Breast epithelium (tissue), 4 donors: ENCODE results near the gene DLG1. TPM values are rescaled to one million over a fixed set of nuclear protein-coding genes. Genes with fewer than 3 reads are reported as not detected.

Experiments used
- DNase-seq, 2 donors: peaks; one replicate each; pipeline ENCODE4 v3.0.0-alpha.2; 2019; ENCODE audit warnings: low spot score in 2 of 2
- H3K27ac ChIP-seq, 2 donors: fragments of 200-600 bp; sonication (generic) in 1 of 2; one replicate each; pipeline ENCODE4 v1.5.1; 2016 to 2019; ENCODE audit warnings: mild to moderate bottlenecking in 1 of 2
- H3K27me3 ChIP-seq, 2 donors: fragments of 200-600 bp; sonication (generic) in 1 of 2; one replicate each; pipeline versions ENCODE4 v1.5.1 to v1.6.0; 2017 to 2019; ENCODE audit warnings: control low read depth in 1 of 2, mild to moderate bottlenecking in 1 of 2
- H3K36me3 ChIP-seq: fragments of 200-600 bp; one replicate; pipeline ENCODE4 v1.5.1; 2019
- H3K4me1 ChIP-seq, 2 donors: fragments of 200-600 bp; sonication (generic); one replicate each; pipeline ENCODE4 v1.5.1; 2016 to 2019; ENCODE audit warnings: control low read depth in 1 of 2
- H3K4me3 ChIP-seq, 3 donors: fragments of 200-600 bp; sonication (generic); 1 replicate in 2 of 3; 2 replicates in 1 of 3; pipeline ENCODE4 v1.5.1; 2016 to 2019; ENCODE audit warnings: mild to moderate bottlenecking in 3 of 3, moderate library complexity in 2 of 3
- H3K9me3 ChIP-seq, 2 donors: fragments of 200-600 bp; sonication (generic) in 1 of 2; one replicate each; pipeline ENCODE4 v1.5.1; 2016 to 2019; ENCODE audit warnings: control low read depth in 1 of 2
- POLR2A ChIP-seq: fragments of 450-650 bp; IDR thresholded peaks from one replicate; pipeline ENCODE4 v1.6.1; 2016; ENCODE audit warnings: antibody characterized with exemption, mild to moderate bottlenecking, moderate library complexity
- POLR2AphosphoS5 ChIP-seq, 3 donors: sonication (generic); formaldehyde crosslinking; IDR thresholded peaks; one replicate each; pipeline ENCODE4 v1.6.1; 2017; ENCODE audit warnings: antibody characterized with exemption in 3 of 3
- intact Hi-C: fragments of 100-400 bp; cut with DNase I; formaldehyde crosslinking; loops from one replicate; pipeline ENCODE4 v1.15.1; 2023; ENCODE audit warnings: low total_unique reads
- total RNA-seq, 3 donors: library from RNA; depleted of rRNA; stranded (reverse); fragments of >200 nt; gene quantifications; one replicate each; pipeline ENCODE4 v1.1.0, GENCODE V29; 2016
- TF ChIP-seq, protein P1 (sequence below), 3 donors: fragments of 450-650 bp; IDR thresholded peaks; one replicate each; pipeline ENCODE4 v1.5.1; 2016 to 2017; ENCODE audit warnings: antibody characterized with exemption in 3 of 3, mild to moderate bottlenecking in 3 of 3, moderate library complexity in 3 of 3

DLG1 gene
- total RNA-seq, 3 donors from 2014 or later = 76.0 to 100 (median 76.7) TPM

DNA sequence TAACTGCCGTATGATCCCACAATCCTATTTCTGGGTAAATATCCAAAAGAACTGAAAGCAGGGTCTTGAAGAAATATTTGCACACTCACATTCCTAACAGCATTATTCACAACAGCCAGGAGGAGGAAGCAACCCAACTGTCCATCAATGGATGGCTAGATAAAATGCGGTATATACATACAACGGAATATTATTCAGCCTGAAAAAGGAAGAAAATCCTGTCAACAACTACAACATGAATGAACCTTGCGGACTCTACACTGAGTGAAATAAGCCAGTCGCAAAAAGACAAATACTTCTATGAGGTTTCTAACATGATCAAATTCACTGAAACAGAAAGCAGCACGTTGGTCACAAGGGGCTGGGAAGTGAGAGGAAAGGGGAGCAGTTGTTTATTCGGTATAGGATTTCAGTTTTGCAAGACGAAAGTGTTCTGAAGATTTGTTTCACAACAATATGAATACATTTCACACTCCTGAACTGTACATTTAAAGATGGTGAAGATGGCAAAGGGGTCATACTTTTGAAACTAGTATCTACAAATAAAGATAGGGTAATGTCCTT lies 6.2 kb downstream of the DLG1 start:
- H3K36me3 ChIP-seq = no peaks in the 10 kb centered on the region
- H3K9me3 ChIP-seq = no peaks in the 10 kb centered on the region
- DNase-seq = no peak
- H3K27ac ChIP-seq = no peak overlapping the region
- H3K4me3 ChIP-seq = no peak overlapping the region
- intact Hi-C loops = no loop called here
- H3K4me1 ChIP-seq = peaks cover 0 to 12% of the 10 kb centered on the region in 2 donors
- TF ChIP-seq, protein P1, sequence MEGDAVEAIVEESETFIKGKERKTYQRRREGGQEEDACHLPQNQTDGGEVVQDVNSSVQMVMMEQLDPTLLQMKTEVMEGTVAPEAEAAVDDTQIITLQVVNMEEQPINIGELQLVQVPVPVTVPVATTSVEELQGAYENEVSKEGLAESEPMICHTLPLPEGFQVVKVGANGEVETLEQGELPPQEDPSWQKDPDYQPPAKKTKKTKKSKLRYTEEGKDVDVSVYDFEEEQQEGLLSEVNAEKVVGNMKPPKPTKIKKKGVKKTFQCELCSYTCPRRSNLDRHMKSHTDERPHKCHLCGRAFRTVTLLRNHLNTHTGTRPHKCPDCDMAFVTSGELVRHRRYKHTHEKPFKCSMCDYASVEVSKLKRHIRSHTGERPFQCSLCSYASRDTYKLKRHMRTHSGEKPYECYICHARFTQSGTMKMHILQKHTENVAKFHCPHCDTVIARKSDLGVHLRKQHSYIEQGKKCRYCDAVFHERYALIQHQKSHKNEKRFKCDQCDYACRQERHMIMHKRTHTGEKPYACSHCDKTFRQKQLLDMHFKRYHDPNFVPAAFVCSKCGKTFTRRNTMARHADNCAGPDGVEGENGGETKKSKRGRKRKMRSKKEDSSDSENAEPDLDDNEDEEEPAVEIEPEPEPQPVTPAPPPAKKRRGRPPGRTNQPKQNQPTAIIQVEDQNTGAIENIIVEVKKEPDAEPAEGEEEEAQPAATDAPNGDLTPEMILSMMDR (IDR thresholded peaks at IDR 0.05) = no peak
- no peak for TF ChIP-seq POLR2AphosphoS5 (IDR thresholded peaks at IDR 0.05)
- TF ChIP-seq POLR2A = no peak
- no peaks in the 10 kb centered on the region for H3K27me3 ChIP-seq

DNA sequence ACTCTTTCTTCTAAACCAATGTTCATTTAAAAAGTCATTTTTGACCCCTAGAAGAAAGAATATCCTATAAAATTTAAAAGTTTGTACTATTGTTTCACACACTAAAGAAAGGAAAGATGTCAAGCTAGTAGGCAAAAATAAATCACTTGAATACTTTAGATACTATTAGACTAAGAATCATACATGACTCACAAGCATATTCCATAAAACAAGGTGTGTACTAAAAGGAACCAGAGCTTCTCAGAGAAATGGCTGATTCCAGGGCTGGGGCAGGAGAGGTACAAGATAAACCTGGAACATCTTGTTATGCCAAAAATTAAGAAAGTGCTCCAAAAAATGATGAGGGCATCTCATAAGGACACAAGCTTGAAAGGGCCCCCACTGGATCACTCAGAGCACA lies 8.7 kb downstream of the DLG1 start:
- Histone ChIP-seq H3K9me3 (no peaks in the 10 kb centered on the region), H3K36me3 (no peaks in the 10 kb centered on the region), H3K27ac (no peak overlapping the region), H3K27me3 (no peaks in the 10 kb centered on the region), H3K4me1 (no peaks in the 10 kb centered on the region), H3K4me3 (no peak overlapping the region)
- DNase-seq = no peak
- no peak for TF ChIP-seq POLR2A
- TF ChIP-seq POLR2AphosphoS5 (IDR thresholded peaks at IDR 0.05) = no peak
- TF ChIP-seq, protein P1 (IDR thresholded peaks at IDR 0.05) = no peak
- intact Hi-C loops = no loop called here

DNA sequence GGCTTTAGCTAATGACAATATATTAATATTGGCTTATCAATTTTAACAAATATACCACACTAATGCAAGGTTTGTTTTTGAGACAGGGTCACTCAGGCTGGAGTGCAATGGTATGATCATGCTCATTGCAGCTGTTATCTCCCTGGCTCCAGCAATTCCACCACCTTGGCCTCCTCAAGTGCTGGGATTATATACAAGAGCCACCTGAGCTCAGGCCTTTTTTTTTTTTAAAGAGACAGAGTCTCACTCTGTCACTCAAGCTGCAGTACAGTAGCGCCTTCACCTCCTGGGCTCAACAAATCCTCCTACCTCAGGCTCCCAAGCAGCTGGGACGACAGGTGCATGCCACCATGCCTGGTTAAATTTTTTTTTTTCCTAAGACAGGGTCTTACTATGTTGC lies 11.7 kb downstream of the DLG1 start:
- no peak for TF ChIP-seq POLR2A
- TF ChIP-seq, protein P1 (IDR thresholded peaks at IDR 0.05) = no peak
- TF ChIP-seq POLR2AphosphoS5 (IDR thresholded peaks at IDR 0.05) = no peak
- no peak overlapping the region for H3K27ac ChIP-seq
- H3K27me3 ChIP-seq = no peaks in the 10 kb centered on the region
- no peaks in the 10 kb centered on the region for H3K36me3 ChIP-seq
- intact Hi-C loops = no loop called here
- no peaks in the 10 kb centered on the region for H3K9me3 ChIP-seq
- H3K4me1 ChIP-seq = no peaks in the 10 kb centered on the region
- DNase-seq = no peak
- H3K4me3 ChIP-seq = no peak overlapping the region

DNA sequence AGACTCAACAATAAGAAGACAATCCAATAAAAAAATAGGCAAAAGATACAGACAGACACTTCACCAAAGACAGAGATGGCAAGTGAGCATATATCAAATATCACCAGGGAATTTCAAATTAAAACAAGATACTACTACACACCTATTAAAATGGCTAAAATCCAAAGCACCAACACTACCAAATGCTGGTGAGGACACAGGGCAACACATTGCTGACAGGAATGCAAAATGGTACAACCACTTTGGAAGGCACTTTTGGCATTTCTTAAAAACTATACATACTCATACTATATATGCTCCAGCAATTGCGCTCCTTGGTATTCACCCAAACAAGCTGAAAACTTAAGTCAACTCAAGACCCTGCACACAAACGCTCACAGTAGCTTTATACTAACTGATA lies 12.9 kb downstream of the DLG1 start:
- Histone ChIP-seq H3K4me1 (no peaks in the 10 kb centered on the region), H3K9me3 (no peaks in the 10 kb centered on the region), H3K27me3 (no peaks in the 10 kb centered on the region), H3K27ac (no peak overlapping the region), H3K4me3 (no peak overlapping the region), H3K36me3 (no peaks in the 10 kb centered on the region)
- intact Hi-C loops = no loop called here
- DNase-seq = no peak
- TF ChIP-seq, protein P1 (IDR thresholded peaks at IDR 0.05) = no peak
- TF ChIP-seq POLR2A = no peak
- no peak for TF ChIP-seq POLR2AphosphoS5 (IDR thresholded peaks at IDR 0.05)

DNA sequence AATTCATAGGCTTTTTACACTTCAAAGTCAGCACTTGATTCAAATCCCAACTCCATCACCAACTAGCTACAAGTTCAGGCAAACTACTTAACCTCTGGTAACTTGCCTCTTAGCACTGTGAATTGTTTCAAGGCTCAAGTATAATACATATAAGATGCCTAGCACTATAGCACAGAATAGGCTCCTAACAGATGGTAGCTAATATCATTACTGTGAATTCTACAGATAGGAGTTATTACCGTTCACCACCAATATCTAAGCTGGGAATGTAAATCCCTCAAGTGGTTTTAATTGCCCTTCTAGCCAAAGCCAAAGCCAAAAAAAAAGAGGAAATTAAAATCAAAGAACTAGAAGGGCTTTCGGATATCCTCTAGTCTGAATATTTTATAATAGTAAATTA lies 15.4 kb downstream of the DLG1 start:
- H3K4me1 ChIP-seq = no peaks in the 10 kb centered on the region
- H3K27me3 ChIP-seq = no peaks in the 10 kb centered on the region
- intact Hi-C loops = no loop called here
- no peak overlapping the region for H3K4me3 ChIP-seq
- DNase-seq = no peak
- TF ChIP-seq POLR2AphosphoS5 (IDR thresholded peaks at IDR 0.05) = no peak
- TF ChIP-seq, protein P1 (IDR thresholded peaks at IDR 0.05) = no peak
- no peak for TF ChIP-seq POLR2A
- no peaks in the 10 kb centered on the region for H3K9me3 ChIP-seq
- no peaks in the 10 kb centered on the region for H3K36me3 ChIP-seq
- H3K27ac ChIP-seq = no peak overlapping the region
